Motor neuron (in vitro differentiated cells): ENCODE measurements around the gene CRADD. TPM values are rescaled to one million over a fixed set of nuclear protein-coding genes. Genes with fewer than 3 reads are reported as not detected.
A peak's percentile ranks its signal among the peaks of the same experiment; 100 is the strongest.

ENCODE experiments used
- ATAC-seq, 8 experiments: fragments of 200-7000 bp; cut with Tn5 transposase; replicated peaks in 6 of 8; 2 replicates each; pipeline ENCODE4 v1.8.0; 2021; ENCODE audit warnings: mild to moderate bottlenecking in 8 of 8, moderate library complexity in 8 of 8
- H3K27ac ChIP-seq, 2 donors: fragments of 250-450 bp; sonication (Bioruptor Pico); 2 replicates each; pipeline ENCODE4 v1.9.0; 2021; ENCODE audit warnings: antibody characterized with exemption in 2 of 2, mild to moderate bottlenecking in 2 of 2, moderate library complexity in 1 of 2
- H3K4me1 ChIP-seq, 2 donors: fragments of 250-450 bp; sonication (Bioruptor Pico); replicated peaks in 1 of 2; 2 replicates each; pipeline ENCODE4 v1.6.1; 2021; ENCODE audit warnings: antibody characterized with exemption in 2 of 2, mild to moderate bottlenecking in 2 of 2, moderate library complexity in 1 of 2
- H3K4me3 ChIP-seq, 5 donors: fragments of 250-450 bp; sonication (Bioruptor Pico); 2 replicates each; pipeline ENCODE4 v1.9.0; 2021; ENCODE audit warnings: antibody characterized with exemption in 5 of 5, mild to moderate bottlenecking in 5 of 5, moderate library complexity in 4 of 5
- WGBS, 10 experiments: fragments of 450-650 bp; shearing (Covaris generic); methylation state at CpG; one replicate each; pipeline ENCODE4 v1.0.0; 2022; 5-methylcytosine and 5-hydroxymethylcytosine counted together
- in situ Hi-C, 9 experiments: fragments of 400-800 bp; cut with MboI; loops; one replicate each; pipeline ENCODE4 v1.15.0; 2021; ENCODE audit warnings: low sequenced_read_pairs in 9 of 9, low pct_unique_long_range_greater_than_20kb in 2 of 9; ENCODE audit not compliant: unreplicated experiment in 9 of 9
- total RNA-seq, 8 experiments: library from RNA; unstranded; fragments of 300-600 nt; gene quantifications; 2 replicates each; pipeline versions ENCODE4 v1.2.3 to v1.2.4, GENCODE V29; 2022

CRADD gene
- total RNA-seq, 8 experiments from 2014 or later, result 8.0 to 21.3 (median 10.4) TPM

DNA sequence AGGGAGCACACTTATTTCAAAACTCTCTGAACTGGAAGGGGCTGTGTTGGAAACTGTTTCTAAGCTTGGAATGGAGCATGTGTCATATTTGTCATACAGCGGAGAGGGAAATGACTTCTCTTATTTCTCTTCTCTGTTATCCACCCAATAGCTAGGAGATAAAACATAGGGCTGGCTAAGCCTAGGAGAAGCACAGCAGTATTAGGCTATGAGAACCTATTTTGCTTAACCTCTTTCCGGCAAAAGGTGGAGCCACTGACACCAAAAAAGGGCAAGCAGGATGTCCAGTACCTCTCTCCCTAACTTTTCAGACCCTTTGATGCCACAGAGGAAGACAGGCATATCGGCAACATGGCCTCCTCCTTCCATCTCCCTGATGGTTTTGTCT, 148.3 kb downstream of the CRADD start:
- ATAC-seq, result peak in 2 of 8 experiments; percentile 29 to 36
- in situ Hi-C loops, result no loop called here
- Histone ChIP-seq H3K4me1 (peaks cover 25 to 32% of the 10 kb centered on the region in 2 donors), H3K27ac (no peak overlapping the region), H3K4me3 (no peak overlapping the region)
- WGBS, 10 experiments, result 0 to 100% (median 86%) methylated on average over 1 to 3 of the region's 3 CpGs; no CpG with 5 or more reads in 1 of the 10 experiments

DNA sequence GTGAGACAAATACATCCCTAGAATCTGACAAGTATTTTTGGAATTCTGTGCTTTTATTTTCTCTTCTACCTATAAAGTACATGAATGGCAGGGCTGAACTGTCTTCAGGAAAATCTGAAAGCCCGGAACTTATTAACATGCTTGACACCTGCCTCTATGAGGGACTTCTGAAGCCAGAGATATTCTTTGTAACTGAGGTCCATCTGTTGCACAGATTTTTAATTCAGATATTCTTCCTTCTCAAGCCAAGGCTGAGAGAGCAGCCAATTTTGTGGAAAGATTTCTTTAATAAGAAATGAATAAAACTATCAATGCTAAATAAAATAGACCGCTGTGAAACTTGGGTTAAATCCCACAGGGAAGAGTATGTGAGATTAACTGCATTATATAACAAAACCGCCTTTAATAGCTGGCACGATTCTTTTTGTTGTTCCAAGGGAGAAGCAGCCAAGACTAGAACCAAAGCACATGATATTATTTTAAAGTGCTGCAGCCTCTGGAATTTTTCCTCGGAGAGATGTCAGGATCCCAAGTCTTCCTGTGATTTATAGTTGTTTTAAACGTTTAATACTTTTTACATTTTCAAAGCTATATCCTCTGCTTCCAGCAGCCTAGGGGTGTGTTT, 148.9 kb downstream of the CRADD start:
- H3K4me1 ChIP-seq, result peaks cover 25 to 28% of the 10 kb centered on the region in 2 donors
- no peak for ATAC-seq
- 0 to 92% (median 69%) methylated on average over 1 to 6 of the region's 6 CpGs for WGBS, 10 experiments
- in situ Hi-C loops, result no loop called here
- H3K27ac ChIP-seq, result no peak overlapping the region
- H3K4me3 ChIP-seq, result no peak overlapping the region

DNA sequence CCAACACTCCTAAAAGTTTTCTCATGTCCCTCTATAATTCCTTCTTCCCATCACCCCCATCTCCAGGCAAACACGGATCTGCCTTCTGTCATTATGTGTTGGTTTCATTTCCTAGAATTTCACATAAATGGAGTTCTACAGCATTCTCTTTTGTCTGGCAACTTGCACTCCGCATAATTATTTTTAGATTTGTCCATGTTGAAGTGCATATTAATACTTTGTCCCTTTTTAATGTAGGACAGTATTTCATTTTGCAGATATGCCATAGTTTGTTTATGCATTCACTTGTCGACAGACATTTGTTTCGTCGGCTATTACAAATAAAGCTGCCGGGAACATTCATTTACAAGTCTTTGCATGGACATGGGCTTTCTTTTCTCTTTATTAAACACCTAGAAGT, 150.0 kb downstream of the CRADD start:
- Histone ChIP-seq H3K27ac (no peak overlapping the region), H3K4me1 (peaks cover 23 to 25% of the 10 kb centered on the region in 2 donors), H3K4me3 (no peak overlapping the region)
- ATAC-seq, result no peak
- in situ Hi-C loops, result no loop called here
- 17 to 100% (median 81%) methylated on average over 1 to 6 of the region's 6 CpGs for whole genome bisulfite sequencing, 10 experiments

DNA sequence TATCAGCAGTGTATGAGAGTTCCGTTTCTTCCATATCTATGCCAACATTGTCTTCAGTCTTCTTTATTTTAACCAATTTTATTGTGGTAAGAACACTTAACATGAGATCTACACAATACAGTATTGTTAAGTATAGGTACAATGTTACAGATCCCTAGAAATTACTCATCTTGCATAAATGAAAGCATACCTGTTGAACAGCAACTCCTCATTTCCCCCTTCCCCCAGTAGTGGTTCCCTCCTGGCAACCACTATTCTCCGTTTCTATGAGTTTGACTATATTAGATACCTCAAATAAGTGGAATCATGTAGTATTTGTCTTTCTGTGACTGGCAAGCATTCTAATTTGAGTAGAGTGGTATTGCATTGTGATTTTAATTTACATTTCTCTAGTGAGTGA, 150.5 kb downstream of the CRADD start:
- Histone ChIP-seq H3K4me1 (peaks cover 22 to 25% of the 10 kb centered on the region in 2 donors), H3K27ac (no peak overlapping the region), H3K4me3 (no peak overlapping the region)
- ATAC-seq, result no peak
- WGBS, 10 experiments, result 89 to 100% (median 92%) methylated on average over 1 to 2 of the region's 2 CpGs; no CpG with 5 or more reads in 4 of the 10 experiments
- in situ Hi-C loops, result no loop called here

DNA sequence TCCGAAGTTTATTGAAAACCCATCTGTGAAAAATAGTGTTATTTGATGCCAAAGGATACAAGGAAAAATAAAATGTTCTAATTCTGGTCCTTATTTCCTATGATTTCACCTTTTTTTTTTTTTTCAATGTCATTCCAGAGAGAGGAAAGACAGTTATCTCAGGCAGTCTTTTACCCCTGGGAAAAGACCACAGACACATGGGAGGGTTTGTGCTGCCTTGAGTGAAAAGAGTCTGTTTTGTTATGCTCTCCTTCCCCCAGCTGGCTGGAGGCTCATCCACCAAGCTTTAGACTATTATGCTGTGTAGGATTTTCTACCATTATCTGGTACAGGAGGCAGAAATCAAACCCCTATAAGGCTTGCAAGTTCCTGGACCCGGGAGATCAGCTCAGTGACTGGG, 151.8 kb downstream of the CRADD start:
- 0 to 100% (median 43%) methylated on average over 1 to 2 of the region's 2 CpGs; no CpG with 5 or more reads in 2 of the 10 experiments for WGBS, 10 experiments
- in situ Hi-C loops, result no loop called here
- H3K4me3 ChIP-seq, result no peak overlapping the region
- H3K27ac ChIP-seq, result peak overlapping the region in 1 of 2 donors; percentile 6
- ATAC-seq, result peak in 5 of 8 experiments; percentile 50 to 84 (median 74)
- H3K4me1 ChIP-seq, result peaks cover 19 to 23% of the 10 kb centered on the region in 2 donors

DNA sequence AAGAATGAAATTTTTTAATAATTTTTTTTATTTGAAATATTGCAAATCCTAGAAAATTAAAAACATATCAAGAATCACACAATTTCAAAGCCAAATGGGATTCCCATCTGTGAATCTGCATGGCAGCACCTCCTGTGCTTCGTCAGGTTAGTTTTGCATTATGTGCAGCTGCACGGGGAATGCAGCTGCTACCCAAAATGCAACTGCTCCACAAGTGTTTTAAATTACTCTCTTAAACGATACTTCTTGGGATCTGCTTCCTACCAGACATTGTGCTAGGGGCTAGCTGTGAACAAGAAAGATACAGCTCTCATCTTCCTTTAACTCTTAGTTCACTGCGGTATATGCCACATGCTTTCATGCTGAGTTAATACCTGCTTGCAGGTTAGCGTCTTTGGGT, 154.2 kb downstream of the CRADD start:
- Histone ChIP-seq H3K27ac (no peak overlapping the region), H3K4me1 (peaks cover 8 to 11% of the 10 kb centered on the region in 2 donors), H3K4me3 (no peak overlapping the region)
- in situ Hi-C loops, result no loop called here
- 31 to 100% (median 86%) methylated on average over 1 to 5 of the region's 5 CpGs; no CpG with 5 or more reads in 2 of the 10 experiments for WGBS, 10 experiments
- ATAC-seq, result no peak

DNA sequence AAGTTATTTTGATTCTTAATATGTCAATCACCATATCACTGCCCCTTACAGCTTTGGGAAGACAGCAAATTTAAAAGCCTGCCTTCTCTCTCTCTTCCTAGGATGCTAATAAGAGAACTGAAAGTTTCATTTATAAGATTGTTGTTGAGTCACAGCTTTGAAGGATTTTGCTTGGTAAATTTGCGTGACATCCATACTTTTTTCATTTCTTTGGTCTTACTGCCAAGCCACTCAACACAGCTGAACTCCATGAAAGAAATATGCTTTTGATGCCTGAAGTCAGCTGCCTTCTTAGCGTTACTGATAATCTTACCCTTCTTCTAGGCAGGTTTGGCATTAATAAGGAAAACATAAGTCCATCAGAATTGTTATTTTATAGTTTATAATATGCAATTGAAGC, 155.0 kb downstream of the CRADD start:
- ATAC-seq, result no peak
- WGBS, 10 experiments, result 0 to 100% (median 80%) methylated on average over 1 to 2 of the region's 2 CpGs; no CpG with 5 or more reads in 2 of the 10 experiments

DNA sequence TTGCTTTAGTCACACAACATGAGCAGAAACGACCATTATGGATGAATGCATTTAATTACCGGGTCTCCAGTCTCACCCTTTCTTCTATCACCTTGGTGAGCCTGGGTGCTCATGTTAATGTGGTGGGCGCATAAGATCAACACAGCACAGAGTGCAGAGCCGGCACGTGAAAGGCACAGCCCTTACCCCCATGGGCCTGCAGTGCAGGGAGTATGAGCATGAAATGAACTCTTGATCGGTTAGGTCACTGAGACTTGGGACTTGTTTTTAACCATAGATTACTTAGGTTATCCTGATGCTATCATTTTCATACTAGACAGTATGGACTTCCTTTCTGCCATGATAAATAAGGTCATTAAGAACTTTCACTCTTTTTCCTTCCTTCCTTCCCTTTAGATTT, 156.8 kb downstream of the CRADD start:
- peaks cover 5 to 18% of the 10 kb centered on the region in 2 donors for H3K4me1 ChIP-seq
- no peak overlapping the region for H3K4me3 ChIP-seq
- no peak overlapping the region for H3K27ac ChIP-seq
- ATAC-seq, result no peak
- in situ Hi-C loops, result no loop called here
- 66 to 100% (median 82%) methylated on average over 1 to 6 of the region's 6 CpGs; no CpG with 5 or more reads in 2 of the 10 experiments for WGBS, 10 experiments

More for the DNA sequence above, 155.0 kb downstream of the CRADD start:
- Histone ChIP-seq H3K4me3 (no peak overlapping the region), H3K27ac (no peak overlapping the region), H3K4me1 (peaks cover 6 to 10% of the 10 kb centered on the region in 2 donors)
- in situ Hi-C loops, result no loop called here

DNA sequence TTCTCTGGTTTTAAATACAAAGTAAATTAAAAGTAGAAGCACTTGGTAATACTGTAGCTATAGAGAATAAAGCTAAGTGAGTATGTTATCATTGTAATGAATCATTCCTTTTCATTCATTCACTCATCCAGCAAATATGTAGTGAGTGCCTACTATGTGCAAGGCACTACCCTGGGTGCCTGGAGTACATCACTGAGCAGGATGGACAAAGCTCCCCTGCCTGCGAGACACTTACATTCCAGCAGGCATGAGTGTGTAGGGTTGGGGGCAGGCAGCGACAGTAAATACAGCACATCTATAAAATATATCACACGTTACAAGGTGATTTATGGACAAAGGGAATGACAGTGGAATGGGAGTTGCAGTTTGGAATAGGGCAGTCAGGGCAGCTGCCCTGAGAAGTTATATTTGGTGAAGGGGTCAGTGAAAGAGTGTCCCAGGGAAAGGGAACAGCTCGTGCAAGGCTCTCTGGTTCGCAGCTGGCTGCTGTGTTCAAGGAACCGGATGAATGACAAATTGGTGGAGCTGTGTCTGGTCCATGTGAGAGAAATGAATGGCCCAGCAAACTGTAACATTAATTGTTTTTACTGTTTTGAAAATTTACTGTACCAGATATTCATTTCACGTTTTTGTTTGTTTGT, 159.6 kb downstream of the CRADD start:
- Histone ChIP-seq H3K4me1 (peaks cover 0 to 13% of the 10 kb centered on the region in 2 donors), H3K27ac (no peak overlapping the region), H3K4me3 (no peak overlapping the region)
- peak in 2 of 8 experiments; percentile 27 to 28 for ATAC-seq
- 43 to 100% (median 78%) methylated on average over 1 to 6 of the region's 7 CpGs for WGBS, 10 experiments
- in situ Hi-C loops, result no loop called here

DNA sequence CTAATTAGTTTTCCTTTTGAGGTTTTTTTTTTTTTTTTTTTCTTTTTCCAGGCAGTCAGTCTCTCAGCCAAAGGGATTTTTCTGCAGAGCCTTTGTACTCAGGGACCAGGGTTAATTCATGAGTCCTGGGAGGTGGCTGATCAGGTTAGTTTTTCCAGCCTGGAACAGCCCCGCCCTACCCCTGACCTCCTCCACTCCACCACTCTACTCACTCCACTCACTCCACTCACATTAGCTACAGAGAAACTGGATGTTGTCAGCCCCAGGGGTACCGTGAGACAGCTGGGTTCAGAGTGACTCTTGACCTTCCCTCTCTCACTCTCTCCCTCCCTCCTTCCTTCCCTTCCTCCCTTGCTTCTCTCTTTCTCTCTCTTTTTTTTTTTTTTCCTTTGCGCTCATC, 161.0 kb downstream of the CRADD start:
- peak in 4 of 8 experiments; percentile 73 to 93 (median 88) for ATAC-seq
- H3K4me3 ChIP-seq, result no peak overlapping the region
- in situ Hi-C loops, result no loop called here
- peaks cover 0 to 13% of the 10 kb centered on the region in 2 donors for H3K4me1 ChIP-seq
- 27 to 100% (median 92%) methylated on average over 1 to 3 of the region's 3 CpGs; no CpG with 5 or more reads in 3 of the 10 experiments for WGBS, 10 experiments
- H3K27ac ChIP-seq, result no peak overlapping the region

DNA sequence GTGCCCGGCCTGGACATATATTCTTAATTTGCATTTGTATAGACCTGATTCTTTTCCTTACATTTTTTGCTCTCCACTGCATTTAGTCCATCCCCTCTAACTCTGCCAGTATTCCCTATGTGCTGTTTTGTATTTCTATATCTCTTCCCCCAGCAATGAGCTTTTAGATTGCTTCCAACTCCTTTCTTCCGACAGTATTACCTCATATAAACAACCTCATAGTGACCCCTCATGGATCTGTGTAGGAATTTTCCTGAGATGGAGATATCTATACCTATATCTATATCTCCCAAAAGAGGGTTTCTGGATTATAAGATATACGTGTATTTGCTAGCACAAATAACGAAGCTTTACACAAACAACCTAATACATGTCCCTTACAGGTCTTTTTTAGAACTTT, 161.9 kb downstream of the CRADD start:
- in situ Hi-C loops, result no loop called here
- no peak for ATAC-seq
- 49 to 100% (median 86%) methylated on average over 1 to 4 of the region's 4 CpGs for WGBS, 10 experiments
- Histone ChIP-seq H3K4me1 (peaks cover under 1 to 18% of the 10 kb centered on the region in 2 donors), H3K27ac (no peak overlapping the region), H3K4me3 (no peak overlapping the region)

DNA sequence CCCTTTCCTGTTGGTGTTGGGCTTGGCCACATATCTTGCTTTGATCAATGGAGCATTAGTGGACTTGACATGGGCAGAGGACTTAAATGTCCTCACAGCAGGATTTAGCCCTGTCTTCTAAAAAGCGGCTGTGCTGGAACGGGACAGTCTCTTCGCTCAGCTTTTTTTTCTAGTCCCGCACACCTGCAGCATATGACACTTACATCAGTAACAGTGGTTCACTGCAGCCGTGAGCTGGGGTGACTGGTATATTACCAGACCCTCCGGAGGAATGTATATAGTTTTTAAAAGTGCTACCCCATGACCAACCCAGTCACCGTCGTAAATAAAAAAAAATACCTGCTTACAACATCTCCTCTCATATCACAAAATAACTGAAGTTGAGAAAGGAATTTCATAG, 164.5 kb downstream of the CRADD start:
- WGBS, 10 experiments, result 40 to 100% (median 93%) methylated on average over 1 to 8 of the region's 8 CpGs; no CpG with 5 or more reads in 2 of the 10 experiments
- in situ Hi-C loops, result no loop called here

DNA sequence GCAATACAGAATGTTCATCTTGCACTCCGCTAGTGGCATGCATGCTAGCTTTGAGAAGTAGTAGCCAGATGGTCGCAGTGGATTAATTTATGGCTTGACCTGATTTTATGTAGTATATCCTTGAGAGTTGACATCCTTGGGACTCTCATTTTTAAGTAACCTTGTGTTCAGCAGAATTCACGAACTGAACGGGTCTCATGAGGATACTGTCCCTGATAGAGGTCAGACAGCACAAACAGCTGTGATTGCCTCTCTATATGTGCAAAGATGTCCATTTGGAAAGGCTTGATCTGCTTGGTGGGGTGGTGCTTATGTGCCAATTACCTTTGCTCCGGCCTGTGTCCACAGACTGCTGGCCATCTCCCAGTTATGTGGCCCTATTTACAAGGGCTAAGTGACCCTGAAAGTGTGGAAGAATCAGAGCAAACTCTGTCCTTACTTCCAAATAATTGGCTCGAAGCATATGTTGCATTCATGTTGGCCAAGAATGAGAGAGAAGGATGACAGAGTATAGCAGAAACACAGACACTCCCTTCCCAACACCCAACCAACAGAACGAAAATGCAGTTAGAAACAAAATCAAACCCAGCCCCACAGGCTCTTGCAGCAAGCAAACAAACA, 167.1 kb downstream of the CRADD start:
- ATAC-seq, result peak in 4 of 8 experiments; percentile 26 to 50 (median 36)
- in situ Hi-C loops, result no loop called here
- H3K4me3 ChIP-seq, result no peak overlapping the region
- H3K4me1 ChIP-seq, result peaks cover 2 to 12% of the 10 kb centered on the region in 2 donors
- WGBS, 10 experiments, result 41 to 94% (median 74%) methylated on average over 2 to 6 of the region's 7 CpGs
- H3K27ac ChIP-seq, result peak overlapping the region in 1 of 2 donors; percentile 52

More for the DNA sequence above, 164.5 kb downstream of the CRADD start:
- H3K4me1 ChIP-seq, result peaks cover 2 to 25% of the 10 kb centered on the region in 2 donors
- H3K27ac ChIP-seq, result no peak overlapping the region
- no peak for ATAC-seq
- no peak overlapping the region for H3K4me3 ChIP-seq
